Measurements from ENCODE around the gene H1-8.

H1-8 gene

GRCh38 chr3:129518038-129518561, 24.9 kb upstream of the H1-8 start:
- DNase-seq (ENCODE audit: low spot score): no peak
- no peaks in the 10 kb centered on the region for H3K27me3 ChIP-seq (ENCODE audit: insufficient read depth, poor library complexity, severe bottlenecking)
- no peaks in the 10 kb centered on the region for H3K9me3 ChIP-seq (ENCODE audit: severe bottlenecking)
- no peaks in the 10 kb centered on the region for H3K36me3 ChIP-seq (ENCODE audit: low read depth)
- no peak overlapping the region for H3K27ac ChIP-seq (ENCODE audit: poor library complexity, severe bottlenecking)
- TF ChIP-seq CTCF (IDR thresholded peaks at IDR 0.05; ENCODE audit: poor library complexity, severe bottlenecking): no peak
- H3K4me1 ChIP-seq (ENCODE audit: insufficient read depth, poor library complexity, severe bottlenecking): no peaks in the 10 kb centered on the region
- ATAC-seq (ENCODE audit: low read depth): no peak
- H3K4me3 ChIP-seq (ENCODE audit: severe bottlenecking): no peak overlapping the region

- no peak for TF ChIP-seq CTCF (IDR thresholded peaks at IDR 0.05; ENCODE audit: poor library complexity, severe bottlenecking)
- no peak overlapping the region for H3K4me3 ChIP-seq (ENCODE audit: severe bottlenecking)
- no peaks in the 10 kb centered on the region for H3K4me1 ChIP-seq (ENCODE audit: insufficient read depth, poor library complexity, severe bottlenecking)
- DNase-seq (ENCODE audit: low spot score): no peak
- no peaks in the 10 kb centered on the region for H3K36me3 ChIP-seq (ENCODE audit: low read depth)
- no peak overlapping the region for H3K27ac ChIP-seq (ENCODE audit: poor library complexity, severe bottlenecking)
- H3K9me3 ChIP-seq (ENCODE audit: severe bottlenecking): no peaks in the 10 kb centered on the region
- no peak for ATAC-seq (ENCODE audit: low read depth)
- H3K27me3 ChIP-seq (ENCODE audit: insufficient read depth, poor library complexity, severe bottlenecking): no peaks in the 10 kb centered on the region
Measured at GRCh38 chr3:129518581-129518980, 24.4 kb upstream of the H1-8 start.

- H3K4me1 ChIP-seq (ENCODE audit: insufficient read depth, poor library complexity, severe bottlenecking): no peaks in the 10 kb centered on the region
- no peak for ATAC-seq (ENCODE audit: low read depth)
- H3K27ac ChIP-seq (ENCODE audit: poor library complexity, severe bottlenecking): no peak overlapping the region
- no peaks in the 10 kb centered on the region for H3K36me3 ChIP-seq (ENCODE audit: low read depth)
- no peaks in the 10 kb centered on the region for H3K27me3 ChIP-seq (ENCODE audit: insufficient read depth, poor library complexity, severe bottlenecking)
- H3K9me3 ChIP-seq (ENCODE audit: severe bottlenecking): no peaks in the 10 kb centered on the region
- TF ChIP-seq CTCF (IDR thresholded peaks at IDR 0.05; ENCODE audit: poor library complexity, severe bottlenecking): no peak
- no peak overlapping the region for H3K4me3 ChIP-seq (ENCODE audit: severe bottlenecking)
- DNase-seq (ENCODE audit: low spot score): no peak
Measured at GRCh38 chr3:129519449-129519848, 23.5 kb upstream of the H1-8 start.

- H3K27ac ChIP-seq (ENCODE audit: poor library complexity, severe bottlenecking): no peak overlapping the region
- no peaks in the 10 kb centered on the region for H3K27me3 ChIP-seq (ENCODE audit: insufficient read depth, poor library complexity, severe bottlenecking)
- no peaks in the 10 kb centered on the region for H3K4me1 ChIP-seq (ENCODE audit: insufficient read depth, poor library complexity, severe bottlenecking)
- ATAC-seq (ENCODE audit: low read depth) (no peak), DNase-seq (ENCODE audit: low spot score) (no peak)
- H3K36me3 ChIP-seq (ENCODE audit: low read depth): no peaks in the 10 kb centered on the region
- no peaks in the 10 kb centered on the region for H3K9me3 ChIP-seq (ENCODE audit: severe bottlenecking)
- TF ChIP-seq CTCF (IDR thresholded peaks at IDR 0.05; ENCODE audit: poor library complexity, severe bottlenecking): no peak
- H3K4me3 ChIP-seq (ENCODE audit: severe bottlenecking): no peak overlapping the region
Measured at GRCh38 chr3:129519896-129520715, 22.9 kb upstream of the H1-8 start.

GRCh38 chr3:129520960-129521359, 22.0 kb upstream of the H1-8 start:
- Histone ChIP-seq H3K27ac (ENCODE audit: poor library complexity, severe bottlenecking) (no peak overlapping the region), H3K27me3 (ENCODE audit: insufficient read depth, poor library complexity, severe bottlenecking) (no peaks in the 10 kb centered on the region), H3K4me1 (ENCODE audit: insufficient read depth, poor library complexity, severe bottlenecking) (no peaks in the 10 kb centered on the region), H3K4me3 (ENCODE audit: severe bottlenecking) (no peak overlapping the region), H3K36me3 (ENCODE audit: low read depth) (no peaks in the 10 kb centered on the region), H3K9me3 (ENCODE audit: severe bottlenecking) (no peaks in the 10 kb centered on the region)
- ATAC-seq (ENCODE audit: low read depth): no peak
- no peak for DNase-seq (ENCODE audit: low spot score)
- no peak for TF ChIP-seq CTCF (IDR thresholded peaks at IDR 0.05; ENCODE audit: poor library complexity, severe bottlenecking)

Data from RWPE2 (cell line).